Measurements from ENCODE around the gene SUSD2.
"Not testable (repeated sequence)": the region's sequence is repeated elsewhere in the genome, so short reads cannot be mapped to it uniquely, and the experiment has no call there.

Gene SUSD2

DNA sequence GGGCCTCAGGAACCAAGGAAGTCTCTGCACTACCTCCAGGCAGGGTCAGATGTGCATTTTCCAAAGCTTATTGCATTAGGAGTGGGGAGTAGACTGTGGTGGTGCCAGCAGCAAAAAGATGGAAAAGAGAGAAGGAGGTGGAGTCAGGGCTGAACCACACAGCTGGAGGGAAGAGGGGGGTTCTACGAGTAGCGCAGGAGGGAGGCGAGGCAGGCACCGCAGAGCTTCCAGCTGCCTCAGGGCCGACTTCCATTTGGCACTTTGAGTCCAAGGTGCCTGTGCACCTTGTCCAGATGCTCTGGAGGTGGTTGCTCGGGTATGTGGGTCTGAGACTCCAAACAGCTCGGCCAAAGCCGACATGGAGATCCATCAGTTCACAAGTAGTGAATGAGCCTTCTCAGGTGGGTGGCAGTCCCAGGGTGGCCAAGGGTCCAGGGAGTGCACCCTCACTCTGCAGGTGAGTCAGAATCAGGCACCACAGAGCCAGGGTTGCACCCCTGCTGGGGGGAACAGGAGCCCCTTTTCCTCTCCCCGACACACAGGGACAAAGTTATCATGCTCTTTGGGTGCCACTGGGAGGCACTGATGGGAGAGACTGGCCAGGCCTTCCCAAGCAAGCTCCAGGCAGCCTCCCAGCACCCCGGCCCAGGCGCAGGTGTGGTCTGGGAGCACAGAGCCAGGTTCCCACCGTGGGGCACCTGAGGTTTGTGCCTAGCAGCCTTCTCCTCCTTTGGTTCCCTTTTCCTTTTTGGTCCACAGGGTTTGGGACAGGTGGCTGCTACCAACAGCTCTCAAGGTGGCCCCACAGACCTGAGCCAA, 33.4 kb downstream of the SUSD2 start:
- DNase-seq (ENCODE audit: low spot score) = no peak

DNA sequence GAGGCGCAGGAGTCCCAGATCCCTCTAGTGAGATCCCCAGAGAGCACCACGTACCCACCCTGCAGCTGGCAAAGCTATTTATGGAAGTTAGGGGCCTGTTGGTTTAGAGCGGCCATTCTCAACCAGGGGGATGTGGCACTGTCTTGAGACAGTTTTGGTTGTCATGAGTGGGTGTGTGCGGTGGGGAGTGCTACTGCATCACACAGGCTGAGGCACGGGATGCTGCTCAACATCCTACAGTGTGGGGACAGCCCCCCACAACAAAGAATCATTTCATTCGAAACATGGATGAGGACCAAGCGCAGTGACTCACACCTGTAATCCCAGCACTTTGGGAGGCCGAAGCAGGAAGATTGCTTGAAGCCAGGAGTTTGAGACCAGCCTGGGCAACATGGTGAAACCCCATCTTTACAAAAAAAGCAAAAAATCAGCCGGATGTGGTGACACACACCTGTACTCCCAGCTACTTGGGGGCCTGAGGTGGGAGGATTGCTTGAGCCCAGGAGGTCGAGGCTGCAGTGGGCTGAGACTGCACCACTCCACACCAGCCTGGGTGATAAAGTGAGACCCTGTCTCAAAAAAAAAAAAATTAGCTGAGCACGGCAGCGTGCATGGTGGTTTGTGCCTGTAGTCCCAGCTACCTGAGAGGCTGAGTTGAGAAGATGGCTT, 35.4 kb downstream of the SUSD2 start:
- no peak for DNase-seq (ENCODE audit: low spot score)

DNA sequence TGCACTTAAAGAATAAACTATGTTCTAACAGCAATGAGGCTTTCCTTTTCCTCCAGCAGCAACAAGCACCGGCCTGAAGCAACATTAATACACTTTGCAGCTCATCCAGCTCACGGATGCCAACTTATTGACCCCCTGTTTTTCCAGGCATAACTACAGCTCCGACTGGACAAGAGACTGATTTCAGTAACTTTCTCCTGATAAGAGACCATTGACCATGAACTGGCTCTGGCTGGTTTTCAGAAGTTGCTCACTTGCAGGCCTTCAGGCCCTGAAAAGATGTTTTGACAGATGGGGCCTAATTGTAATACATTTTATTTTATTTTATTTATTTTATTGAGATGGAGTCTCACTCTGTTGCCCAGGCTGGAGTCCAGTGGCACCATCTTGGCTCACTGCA, 36.1 kb downstream of the SUSD2 start:
- no peak for DNase-seq (ENCODE audit: low spot score)

DNA sequence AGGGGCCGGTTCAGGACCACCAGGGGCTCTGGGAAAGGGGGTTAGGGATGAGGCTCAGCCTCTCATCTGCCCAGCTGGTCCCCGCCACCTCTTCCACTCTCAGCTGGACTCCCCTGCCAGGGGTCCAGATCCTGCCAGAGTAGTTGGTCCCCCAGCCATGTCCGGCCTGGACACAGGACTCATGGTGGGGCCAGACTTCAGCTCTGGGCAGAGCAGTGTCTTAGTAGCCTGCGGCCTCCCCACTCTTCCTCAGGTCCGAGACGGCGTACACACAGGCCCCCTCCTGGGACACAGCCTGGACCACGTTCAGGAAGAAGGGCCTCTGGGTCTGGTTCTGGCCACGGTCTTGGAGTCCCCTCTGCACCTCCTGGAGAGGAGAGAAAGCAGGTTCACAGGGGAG, 38.5 kb downstream of the SUSD2 start:
- DNase-seq (ENCODE audit: low spot score) = no peak

DNA sequence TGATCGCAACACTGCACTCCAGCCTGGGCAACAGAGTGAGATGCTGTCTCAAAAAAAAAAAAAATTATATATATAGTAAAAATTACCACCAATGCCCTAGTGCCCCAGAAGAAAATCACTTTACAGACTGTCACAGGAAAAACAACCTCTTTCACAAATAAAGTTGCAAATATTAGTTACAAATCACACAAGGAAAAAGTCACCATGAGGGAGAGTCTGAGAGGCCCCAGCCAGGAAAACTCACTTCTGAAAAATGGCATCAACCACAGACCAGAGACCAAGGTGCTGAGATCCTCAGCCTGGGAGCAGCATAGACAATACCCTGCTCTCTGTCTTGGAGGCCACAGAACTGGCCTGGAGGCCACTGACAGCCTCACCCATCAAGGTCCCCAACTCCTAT, 43.2 kb downstream of the SUSD2 start:
- no peak for DNase-seq (ENCODE audit: low spot score)

DNA sequence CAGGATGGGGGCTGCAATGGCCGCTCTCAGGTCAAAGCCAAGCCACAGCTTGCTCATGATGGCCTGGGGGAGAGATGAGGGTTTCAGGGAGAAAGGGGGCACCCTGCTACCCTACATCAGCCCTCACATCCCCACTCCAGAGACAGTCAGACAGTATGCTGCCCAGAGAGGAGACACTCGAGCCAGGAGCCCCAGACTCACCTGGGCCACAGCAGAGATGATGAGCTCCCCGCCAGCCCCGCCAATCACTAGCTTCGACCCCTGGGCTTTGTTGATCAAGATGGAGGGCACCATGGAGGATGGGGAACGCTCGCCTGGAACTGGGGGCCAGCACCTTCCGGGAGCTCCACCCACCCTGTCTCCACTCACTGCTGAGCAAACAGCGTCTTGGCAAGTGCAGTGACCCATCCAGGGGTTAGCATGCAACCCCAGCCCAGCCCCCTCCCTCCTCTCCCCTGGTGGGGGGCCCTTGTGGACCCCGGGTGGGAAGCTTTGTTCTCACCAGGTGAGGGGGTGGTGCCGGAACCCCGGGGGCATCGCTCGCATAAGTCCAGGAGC, 43.8 kb downstream of the SUSD2 start:
- no peak for DNase-seq (ENCODE audit: low spot score)

DNA sequence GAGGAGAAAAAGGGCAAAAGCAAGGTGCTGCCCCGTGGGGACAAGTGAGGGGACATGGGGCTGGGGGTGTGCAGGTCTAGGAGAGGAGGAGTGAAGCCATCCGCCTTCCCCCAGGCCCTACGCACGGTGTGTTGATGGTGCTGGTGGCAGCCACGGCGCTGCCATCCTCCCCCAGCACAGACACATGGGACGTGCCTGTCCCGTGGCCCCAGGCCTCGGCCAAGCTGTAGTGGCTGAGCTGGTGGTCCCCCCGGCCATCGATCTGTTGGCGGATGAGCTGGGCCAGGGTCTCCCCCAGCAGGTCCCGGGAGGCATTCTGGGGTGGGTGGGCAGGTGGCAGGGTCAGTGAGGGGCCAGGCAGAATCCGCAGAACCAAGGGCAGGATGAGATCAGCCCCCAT, 44.7 kb downstream of the SUSD2 start:
- no peak for DNase-seq (ENCODE audit: low spot score)

DNA sequence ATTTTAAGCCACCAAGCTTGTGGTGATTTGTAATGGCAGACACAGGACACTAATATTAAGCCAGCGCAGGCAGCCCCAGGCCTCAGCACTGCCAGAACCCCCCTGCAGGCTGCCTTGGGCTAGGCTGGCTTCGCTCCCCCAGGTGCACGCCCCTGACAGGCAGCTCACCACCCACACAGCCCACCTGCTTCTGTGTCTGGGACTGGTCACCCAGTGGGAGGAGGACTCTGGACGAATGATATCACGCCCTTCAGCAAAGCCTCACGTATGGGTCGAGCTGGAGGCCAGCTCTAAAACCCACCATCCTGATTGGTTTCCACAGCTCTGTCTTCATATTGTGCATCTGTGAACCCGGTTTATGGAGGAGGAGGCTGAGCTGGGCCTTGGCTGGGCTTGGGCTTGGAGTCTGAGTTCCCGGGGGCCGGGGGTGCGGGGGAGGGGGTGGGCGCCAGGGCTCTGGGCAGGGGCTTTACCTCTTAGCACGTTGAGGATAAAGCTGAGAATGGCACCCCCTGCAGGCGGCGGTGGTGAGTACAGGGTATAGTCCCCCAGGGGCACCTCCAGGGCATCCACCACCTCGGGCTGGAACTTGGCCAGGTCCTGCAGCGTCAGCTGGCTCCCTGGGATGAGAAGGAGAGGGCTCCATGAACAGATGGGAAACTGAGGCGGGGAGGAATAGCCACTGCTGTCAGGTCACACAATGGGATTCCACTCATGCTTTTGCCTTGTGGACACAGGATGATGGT, 49.8 kb downstream of the SUSD2 start:
- no peak for DNase-seq (ENCODE audit: low spot score)

DNA sequence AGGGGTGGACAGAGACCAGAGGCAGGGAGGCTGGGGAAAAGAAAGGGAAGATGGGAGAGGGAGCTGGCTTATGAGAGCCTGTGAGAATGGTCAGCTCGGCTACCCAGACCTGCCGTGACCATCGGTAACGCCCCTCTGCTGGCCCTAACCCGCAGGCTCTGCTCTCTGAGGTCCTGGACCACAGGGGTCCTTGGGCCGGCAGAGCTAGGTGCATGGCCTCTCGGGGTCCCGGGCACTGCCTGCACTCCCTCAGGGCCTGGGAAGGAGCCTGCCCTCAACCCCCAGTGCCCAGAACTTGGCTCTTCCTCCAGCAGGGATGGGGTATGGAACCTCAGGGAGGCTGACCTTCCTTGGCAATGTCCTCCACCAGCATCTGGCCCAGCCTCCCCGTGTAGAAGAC, 50.4 kb downstream of the SUSD2 start:
- DNase-seq (ENCODE audit: low spot score) = no peak

DNA sequence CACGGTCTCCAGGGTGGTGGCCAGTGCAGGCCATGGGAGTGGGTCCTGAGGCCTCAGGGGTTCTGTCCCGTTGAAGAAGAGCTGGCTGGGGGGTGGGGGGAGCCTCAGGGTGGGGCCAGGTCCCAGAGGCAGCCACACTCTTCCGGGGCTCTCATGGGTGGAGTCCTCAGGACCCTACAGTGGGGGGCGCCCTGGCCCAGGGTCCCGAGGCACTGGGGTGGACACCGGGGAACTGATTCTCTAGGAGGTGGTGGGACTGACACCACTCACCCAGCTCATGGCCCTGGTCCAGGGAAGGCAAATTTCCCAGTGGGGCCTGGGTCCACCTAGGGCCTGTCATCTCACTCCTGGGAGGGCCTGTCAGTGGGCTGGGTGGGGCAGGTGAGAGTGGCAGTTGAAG, 50.8 kb downstream of the SUSD2 start:
- no peak for DNase-seq (ENCODE audit: low spot score)

DNA sequence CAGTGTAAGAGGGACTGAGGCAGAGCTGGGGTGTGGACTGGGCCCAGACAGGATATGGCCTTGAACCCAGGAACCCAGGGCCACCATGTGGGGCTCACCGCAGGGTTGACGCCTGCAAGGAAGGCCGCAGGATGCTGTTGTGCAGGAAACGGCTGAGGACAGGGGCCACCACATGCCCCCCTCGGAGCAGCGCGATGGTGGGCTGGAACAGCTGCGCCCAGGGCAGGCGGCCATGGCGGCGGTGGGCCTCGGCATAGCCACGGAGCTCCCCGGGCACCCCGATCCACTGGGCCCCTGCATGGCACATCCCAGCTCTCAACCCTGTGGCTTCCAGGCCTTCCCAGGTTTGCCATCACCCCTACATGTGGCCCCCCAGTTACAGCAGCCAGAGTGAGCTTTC, 51.4 kb downstream of the SUSD2 start:
- DNase-seq (ENCODE audit: low spot score) = no peak

DNA sequence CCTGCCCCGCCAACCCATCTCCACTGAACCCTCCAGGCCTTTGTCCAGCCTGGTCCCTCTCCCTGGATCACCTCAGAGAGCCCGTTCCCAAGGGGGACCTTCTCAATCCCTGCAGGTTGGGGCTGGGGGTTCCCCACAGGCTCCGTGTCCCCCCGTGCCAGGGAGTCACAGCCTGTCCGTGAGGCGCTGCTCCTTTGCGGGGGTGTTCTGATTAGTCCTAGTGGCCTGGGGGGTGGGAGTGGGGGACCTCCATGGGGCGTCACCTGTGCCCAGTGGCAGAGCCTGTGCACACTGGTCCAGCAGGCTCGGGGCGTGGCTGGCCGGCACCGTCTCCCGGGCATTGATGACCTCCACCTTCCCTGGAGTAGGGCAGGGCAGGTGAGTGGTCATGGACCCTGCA, 51.9 kb downstream of the SUSD2 start:
- no peak for DNase-seq (ENCODE audit: low spot score)

DNA sequence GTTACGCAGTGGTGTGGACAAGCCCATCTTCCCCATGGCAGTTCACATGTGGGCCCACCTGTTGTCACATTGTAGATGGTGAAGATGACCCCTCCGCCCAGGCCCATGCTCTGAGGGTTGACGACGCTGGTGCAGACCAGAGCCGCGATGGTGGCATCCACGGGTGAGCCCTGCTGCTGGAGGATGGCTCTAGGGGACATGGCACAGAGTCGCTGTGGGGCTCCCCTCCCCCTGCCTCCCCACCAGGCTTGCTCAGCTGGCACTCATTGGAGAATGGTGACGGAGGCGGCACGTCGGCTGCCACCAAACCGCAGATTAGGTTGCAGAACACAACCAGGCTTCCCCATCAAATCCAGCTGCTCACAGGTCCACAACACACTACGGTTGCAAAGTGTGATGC, 52.5 kb downstream of the SUSD2 start:
- no peak for DNase-seq (ENCODE audit: low spot score)

DNA sequence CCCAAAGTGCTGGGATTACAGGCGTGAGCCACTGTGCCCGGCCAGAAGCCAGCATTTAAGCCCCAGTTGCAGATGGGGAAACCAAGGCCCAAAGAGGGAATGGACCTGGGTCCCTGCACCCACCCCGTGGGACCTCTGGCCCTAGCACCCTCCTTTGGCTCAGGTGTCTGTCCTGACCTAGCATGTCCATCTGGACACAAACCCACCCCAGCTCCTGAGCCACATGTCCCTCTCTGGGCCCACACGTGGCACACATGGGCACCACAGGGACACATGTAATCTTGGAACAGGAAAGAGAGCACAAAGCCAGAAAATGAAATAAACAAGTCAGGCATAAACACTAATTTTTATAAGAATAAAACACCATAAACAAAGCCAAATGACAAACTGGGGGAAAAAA, 54.0 kb downstream of the SUSD2 start:
- no peak for DNase-seq (ENCODE audit: low spot score)

DNA sequence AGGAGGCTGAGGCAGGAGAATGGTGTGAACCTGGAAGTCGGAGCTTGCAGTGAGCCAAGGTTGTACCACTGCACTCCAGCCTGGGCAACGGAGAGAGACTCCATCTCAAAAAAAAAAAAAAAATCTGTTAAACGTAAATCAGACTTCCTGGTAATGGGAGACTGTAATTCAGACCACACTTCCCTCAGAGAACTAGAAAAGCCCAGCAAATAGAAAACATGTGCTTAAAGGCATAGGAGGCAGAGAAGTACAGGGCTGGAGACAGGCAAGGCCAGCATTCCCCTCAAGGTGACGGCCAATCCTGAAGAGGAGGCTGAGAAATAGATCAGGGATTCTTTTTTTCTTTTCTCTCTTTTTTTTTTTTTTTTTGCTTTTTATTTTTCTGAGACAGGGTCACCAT, 55.4 kb downstream of the SUSD2 start:
- DNase-seq (ENCODE audit: low spot score) = no peak

DNA sequence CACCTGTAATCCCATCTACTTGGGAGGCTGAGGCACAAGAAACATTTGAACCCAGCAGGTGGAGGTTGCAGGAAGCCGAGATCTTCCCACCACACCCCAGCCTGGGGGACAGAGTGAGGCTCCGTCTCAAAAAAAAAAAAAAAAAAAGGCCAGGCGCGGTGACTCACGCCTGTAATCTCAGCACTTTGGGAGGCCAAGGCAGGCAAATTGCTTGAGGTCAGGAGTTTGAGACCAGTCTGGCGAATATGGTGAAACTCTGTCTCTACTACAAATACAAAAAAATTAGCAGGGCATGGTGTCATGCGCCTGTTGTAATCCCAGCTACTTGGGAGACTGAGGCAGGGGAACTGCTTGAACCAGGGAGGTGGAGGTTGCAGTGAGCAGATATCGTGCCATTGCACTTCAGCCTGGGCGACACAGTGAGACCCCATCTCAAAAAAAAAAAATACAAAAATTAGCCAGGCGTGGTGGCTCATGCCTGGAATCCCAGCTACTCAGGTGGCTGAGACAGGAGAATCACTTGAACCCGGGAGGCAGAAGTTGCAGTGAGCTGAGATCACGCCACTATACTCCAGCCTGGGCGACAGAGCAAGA, 56.9 kb downstream of the SUSD2 start:
- not testable (repeated sequence) for DNase-seq (ENCODE audit: low spot score)

All from SW480 (cell line).